Stimulated activated CD4-positive, alpha-beta T cell treated with anti-CD3 and anti-CD28 coated beads, Interleukin-4, amount 100 ng/mL, for 1 hour (primary cell): ENCODE data around the gene NF2.

ENCODE experiments used
- DNase-seq: peaks from one replicate; pipeline ENCODE4 v3.0.0-alpha.2; 2020

NF2 gene

GRCh38 chr22:29673361-29674066, 70.1 kb downstream of the NF2 start:
- DNase-seq: no peak

DNA sequence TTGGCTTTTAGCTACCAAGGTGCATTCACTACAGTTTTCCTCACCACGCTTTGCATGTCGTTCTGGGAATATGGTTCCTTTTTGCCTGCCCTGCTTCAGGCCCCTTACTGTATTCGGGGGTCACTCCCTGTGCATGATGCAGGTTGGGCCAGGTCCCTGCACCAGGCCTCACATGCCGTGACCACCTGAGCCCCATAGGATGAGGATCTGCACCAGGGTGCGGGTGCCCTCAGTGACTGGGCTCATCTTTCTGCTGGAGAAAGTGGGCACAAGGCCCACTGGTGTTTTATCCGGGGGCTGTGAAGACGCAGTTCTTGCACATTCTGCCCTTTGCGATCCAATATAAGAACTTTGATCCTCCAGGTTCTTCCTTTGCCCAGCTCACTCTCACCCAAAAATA, 70.7 kb downstream of the NF2 start:
- no peak for DNase-seq

GRCh38 chr22:29679316-29679715, 75.9 kb downstream of the NF2 start:
- no peak for DNase-seq

GRCh38 chr22:29683536-29683935, 80.1 kb downstream of the NF2 start:
- DNase-seq: no peak

DNA sequence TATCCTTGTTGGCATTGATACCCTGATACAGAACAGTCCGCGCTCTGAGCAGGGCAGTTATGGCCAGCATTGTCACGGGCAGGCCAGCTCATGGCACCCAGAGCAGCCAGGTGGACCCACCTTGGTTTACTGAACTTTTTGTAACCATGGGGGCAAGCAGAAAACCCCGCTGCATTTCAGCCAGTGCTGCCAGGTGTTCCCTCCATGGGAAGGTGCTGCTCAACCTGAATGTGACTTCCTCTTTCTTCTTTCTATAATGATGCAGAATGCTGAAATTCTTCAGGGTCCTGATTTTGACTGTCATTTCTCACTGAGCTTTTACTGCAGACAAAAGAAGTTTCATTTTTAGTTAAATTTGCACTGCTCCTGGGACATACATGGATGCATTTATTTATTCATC, 80.8 kb downstream of the NF2 start:
- DNase-seq: no peak

GRCh38 chr22:29689206-29689879, 85.9 kb downstream of the NF2 start:
- no peak for DNase-seq

DNA sequence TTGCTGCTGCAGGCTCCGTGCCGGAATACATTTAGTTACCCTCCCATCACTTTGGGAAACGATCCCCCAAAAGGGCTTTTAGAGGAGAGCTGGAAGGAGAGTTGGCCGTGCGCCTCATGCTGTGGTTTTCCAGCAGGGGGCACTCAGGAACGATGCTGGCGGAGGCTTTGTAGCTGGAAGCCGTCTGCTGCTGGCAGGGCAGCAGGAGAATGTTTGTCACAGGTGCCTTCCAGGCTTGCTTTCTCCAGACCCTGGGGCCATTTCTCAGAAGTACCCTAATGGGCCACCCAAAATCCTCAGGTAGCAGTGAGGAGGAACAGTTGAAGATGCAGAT, 86.4 kb downstream of the NF2 start:
- peak; percentile 47 for DNase-seq

GRCh38 chr22:29690476-29690875, 87.0 kb downstream of the NF2 start:
- DNase-seq: no peak

GRCh38 chr22:29691636-29692326, 88.3 kb downstream of the NF2 start:
- no peak for DNase-seq

- no peak for DNase-seq
Measured at GRCh38 chr22:29692327-29692640, 88.9 kb downstream of the NF2 start.

GRCh38 chr22:29693161-29693560, 89.7 kb downstream of the NF2 start:
- no peak for DNase-seq

GRCh38 chr22:29693671-29694070, 90.2 kb downstream of the NF2 start:
- no peak for DNase-seq

DNA sequence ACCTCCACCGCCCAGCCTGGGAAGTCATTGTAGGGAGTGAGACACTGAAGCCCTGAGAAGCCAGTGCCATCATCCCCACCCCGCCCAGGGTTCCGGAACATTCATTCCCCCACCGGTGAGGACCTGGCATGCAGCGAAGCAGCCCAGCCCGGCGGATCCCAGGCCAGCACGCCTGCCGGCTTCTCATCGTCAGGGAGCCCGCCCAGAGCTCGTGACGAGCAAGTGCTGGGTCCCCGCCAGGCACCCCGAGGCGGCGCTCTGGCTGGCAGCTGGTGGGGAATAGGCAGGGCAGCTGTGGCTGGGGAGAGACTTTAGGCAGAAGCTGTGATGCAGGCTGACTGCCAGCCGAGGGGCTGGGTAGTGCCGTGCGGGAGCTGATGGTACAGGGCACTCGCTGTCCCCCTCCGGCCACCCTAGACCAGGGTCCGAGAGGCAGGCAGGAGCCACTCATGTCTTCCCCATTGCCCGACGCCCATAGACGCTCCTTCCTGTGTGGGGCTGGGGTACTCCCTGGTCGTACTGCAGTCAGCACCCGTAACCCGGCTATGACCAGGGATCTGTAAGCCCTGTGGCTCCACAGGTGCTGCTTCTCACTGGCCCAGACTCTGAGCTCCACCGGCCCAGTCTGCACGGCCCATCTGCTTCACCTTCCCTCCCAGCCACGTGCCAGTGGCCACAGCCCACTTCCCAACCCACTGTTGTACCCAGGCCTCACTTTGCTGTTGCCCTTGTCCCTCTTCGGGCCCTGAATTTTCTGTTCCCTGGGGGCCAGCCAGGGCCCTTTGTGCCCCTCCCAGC, 91.9 kb downstream of the NF2 start:
- DNase-seq: no peak

- no peak for DNase-seq
Measured at GRCh38 chr22:29697853-29698598, 94.6 kb downstream of the NF2 start.

- DNase-seq: no peak
Measured at GRCh38 chr22:29700206-29700899, 96.9 kb downstream of the NF2 start.

- DNase-seq: no peak
Measured at GRCh38 chr22:29700900-29701154, 97.4 kb downstream of the NF2 start.

GRCh38 chr22:29701155-29701999, 97.9 kb downstream of the NF2 start:
- DNase-seq: no peak

GRCh38 chr22:29702000-29702930, 98.8 kb downstream of the NF2 start:
- no peak for DNase-seq

GRCh38 chr22:29702931-29703501, 99.6 kb downstream of the NF2 start:
- DNase-seq: no peak

DNA sequence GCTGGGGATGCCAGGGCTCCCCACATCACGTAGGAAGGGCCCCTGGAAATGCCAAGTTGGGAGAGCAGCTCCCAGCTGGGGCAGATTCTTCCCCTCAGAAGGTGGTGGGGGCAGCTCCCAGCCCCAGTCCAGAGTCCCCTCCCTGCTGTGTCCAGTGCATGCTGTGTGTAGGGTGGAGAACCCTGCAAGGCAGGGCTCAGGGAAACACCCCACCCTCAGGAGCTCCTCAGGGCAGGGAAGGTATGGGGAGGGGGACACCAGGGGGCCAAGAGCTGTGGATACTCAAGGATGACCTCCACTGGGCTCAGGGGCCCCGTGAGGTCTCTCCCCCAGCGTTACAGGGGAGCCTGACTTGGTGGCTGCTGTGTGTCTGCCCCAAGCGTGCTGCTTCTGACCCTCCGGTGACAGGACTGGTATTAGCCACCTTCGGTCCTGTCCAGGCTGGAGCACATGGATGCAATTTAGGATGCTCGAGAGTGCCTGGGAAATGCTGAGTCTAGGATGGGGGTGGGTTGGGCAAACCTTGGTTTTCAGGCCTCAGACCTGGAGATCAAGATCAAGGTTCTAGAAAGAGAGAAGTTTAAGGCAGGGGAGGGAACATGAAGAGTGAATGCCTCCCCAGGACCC, 100.2 kb downstream of the NF2 start:
- DNase-seq: no peak
